Astrocyte of the cerebellum (primary cell): Measurements from ENCODE around the gene CDC42SE2.
A peak's percentile ranks its signal among the peaks of the same experiment; 100 is the strongest.

ENCODE experiments used
- DNase-seq: peaks from one replicate; pipeline ENCODE4 v3.0.0-alpha.2; 2011; ENCODE audit warnings: low read depth
- H3K4me3 ChIP-seq: 2 replicates; pipeline ENCODE4 v1.5.1; 2011; ENCODE audit warnings: mild to moderate bottlenecking, low read depth, low read length, moderate library complexity
- CTCF ChIP-seq: IDR thresholded peaks from 2 replicates; pipeline ENCODE4 v1.5.1; 2012; ENCODE audit warnings: low read length, low read depth, moderate library complexity, mild to moderate bottlenecking; ENCODE audit errors: missing control alignments
- in situ Hi-C: cut with HindIII; loops from 2 replicates; pipeline ENCODE4 v1.10.0; 2017; ENCODE audit warnings: low sequenced_read_pairs

Gene CDC42SE2

GRCh38 chr5:131258733-131259132, 5.1 kb upstream of the CDC42SE2 start:
- in situ Hi-C loops: loop anchor here (25.0 kb wide), 1 partner anchor 154 kb away; no protein-coding TSS in a partner anchor
- no peak for DNase-seq
- no peak for TF ChIP-seq CTCF
- no peak overlapping the region for H3K4me3 ChIP-seq

- in situ Hi-C loops: loop anchor here (25.0 kb wide), 1 partner anchor 153 kb away; no protein-coding TSS in a partner anchor
- no peak for DNase-seq
- no peak overlapping the region for H3K4me3 ChIP-seq
- no peak for TF ChIP-seq CTCF
Observed at GRCh38 chr5:131259326-131259725, 4.5 kb upstream of the CDC42SE2 start.

- H3K4me3 ChIP-seq: no peak overlapping the region
- no peak for DNase-seq
- TF ChIP-seq CTCF: no peak
- in situ Hi-C loops: loop anchor here (25.0 kb wide), 1 partner anchor 151 kb away; no protein-coding TSS in a partner anchor
Observed at GRCh38 chr5:131260895-131261294, 3.0 kb upstream of the CDC42SE2 start.

GRCh38 chr5:131261483-131261882, 2.4 kb upstream of the CDC42SE2 start:
- no peak overlapping the region for H3K4me3 ChIP-seq
- in situ Hi-C loops: loop anchor here (25.0 kb wide), 1 partner anchor 151 kb away; no protein-coding TSS in a partner anchor
- no peak for TF ChIP-seq CTCF
- DNase-seq: no peak

- in situ Hi-C loops: loop anchor here (25.0 kb wide), 1 partner anchor 149 kb away; no protein-coding TSS in a partner anchor
- TF ChIP-seq CTCF: no peak
- DNase-seq: no peak
- H3K4me3 ChIP-seq: peak overlapping the region; percentile 98
Observed at GRCh38 chr5:131262953-131263541, 806 bp upstream of the CDC42SE2 start.

- DNase-seq: no peak
- TF ChIP-seq CTCF: no peak
- in situ Hi-C loops: loop anchor here (25.0 kb wide), 1 partner anchor 148 kb away; no protein-coding TSS in a partner anchor
Observed at GRCh38 chr5:131264451-131265099, 722 bp downstream of the CDC42SE2 start.

More at GRCh38 chr5:131264451-131265099, 722 bp downstream of the CDC42SE2 start:
- peak overlapping the region; percentile 98 for H3K4me3 ChIP-seq
